ENCODE measurements around the gene RBM47.
"Not testable (repeated sequence)": the region's sequence is repeated elsewhere in the genome, so short reads cannot be mapped to it uniquely, and the experiment has no call there.

Gene RBM47

GRCh38 chr4:40481977-40482376 lies 147.7 kb downstream of the RBM47 start:
- DNase-seq, result no peak

GRCh38 chr4:40480291-40480690 lies 149.4 kb downstream of the RBM47 start:
- DNase-seq, result no peak

- DNase-seq, result no peak
Measured at GRCh38 chr4:40479378-40479777, 150.3 kb downstream of the RBM47 start.

- no peak for DNase-seq
Measured at GRCh38 chr4:40475609-40476008, 154.1 kb downstream of the RBM47 start.

- DNase-seq, result no peak
Measured at GRCh38 chr4:40473578-40474388, 155.9 kb downstream of the RBM47 start.

- DNase-seq, result no peak
Measured at GRCh38 chr4:40471923-40472322, 157.7 kb downstream of the RBM47 start.

GRCh38 chr4:40466789-40467188 lies 162.9 kb downstream of the RBM47 start:
- no peak for DNase-seq

GRCh38 chr4:40462326-40462725 lies 167.3 kb downstream of the RBM47 start:
- no peak for DNase-seq

GRCh38 chr4:40461879-40462278 lies 167.8 kb downstream of the RBM47 start:
- DNase-seq, result no peak

- no peak for DNase-seq
Measured at GRCh38 chr4:40461062-40461461, 168.6 kb downstream of the RBM47 start.

- DNase-seq, result no peak
Measured at GRCh38 chr4:40458683-40459082, 171.0 kb downstream of the RBM47 start.

GRCh38 chr4:40458109-40458508 lies 171.6 kb downstream of the RBM47 start:
- no peak for DNase-seq

- DNase-seq, result no peak
Measured at GRCh38 chr4:40455340-40455902, 174.2 kb downstream of the RBM47 start.

- DNase-seq, result no peak
Measured at GRCh38 chr4:40454816-40455215, 174.8 kb downstream of the RBM47 start.

- DNase-seq, result no peak
Measured at GRCh38 chr4:40453912-40454311, 175.8 kb downstream of the RBM47 start.

- no peak for DNase-seq
Measured at GRCh38 chr4:40448875-40449274, 180.8 kb downstream of the RBM47 start.

- DNase-seq, result no peak
Measured at GRCh38 chr4:40446839-40447238, 182.8 kb downstream of the RBM47 start.

GRCh38 chr4:40446261-40446750 lies 183.4 kb downstream of the RBM47 start:
- not testable (repeated sequence) for DNase-seq

- DNase-seq, result no peak
Measured at GRCh38 chr4:40445671-40446070, 184.0 kb downstream of the RBM47 start.

- no peak for DNase-seq
Measured at GRCh38 chr4:40441430-40441829, 188.2 kb downstream of the RBM47 start.

GRCh38 chr4:40439519-40439918 lies 190.1 kb downstream of the RBM47 start:
- DNase-seq, result no peak

- no peak for DNase-seq
Measured at GRCh38 chr4:40438384-40439026, 191.2 kb downstream of the RBM47 start.

- DNase-seq, result no peak
Measured at GRCh38 chr4:40437741-40438383, 191.8 kb downstream of the RBM47 start.
